NCI-H226 (cell line): ENCODE data around the gene USP49.
A peak's percentile ranks its signal among the peaks of the same experiment; 100 is the strongest.
"Not testable (repeated sequence)": the region's sequence is repeated elsewhere in the genome, so short reads cannot be mapped to it uniquely, and the experiment has no call there.

Source experiments
- DNase-seq: peaks from one replicate; pipeline ENCODE4 v3.0.0-alpha.2; 2015

Gene USP49

DNA sequence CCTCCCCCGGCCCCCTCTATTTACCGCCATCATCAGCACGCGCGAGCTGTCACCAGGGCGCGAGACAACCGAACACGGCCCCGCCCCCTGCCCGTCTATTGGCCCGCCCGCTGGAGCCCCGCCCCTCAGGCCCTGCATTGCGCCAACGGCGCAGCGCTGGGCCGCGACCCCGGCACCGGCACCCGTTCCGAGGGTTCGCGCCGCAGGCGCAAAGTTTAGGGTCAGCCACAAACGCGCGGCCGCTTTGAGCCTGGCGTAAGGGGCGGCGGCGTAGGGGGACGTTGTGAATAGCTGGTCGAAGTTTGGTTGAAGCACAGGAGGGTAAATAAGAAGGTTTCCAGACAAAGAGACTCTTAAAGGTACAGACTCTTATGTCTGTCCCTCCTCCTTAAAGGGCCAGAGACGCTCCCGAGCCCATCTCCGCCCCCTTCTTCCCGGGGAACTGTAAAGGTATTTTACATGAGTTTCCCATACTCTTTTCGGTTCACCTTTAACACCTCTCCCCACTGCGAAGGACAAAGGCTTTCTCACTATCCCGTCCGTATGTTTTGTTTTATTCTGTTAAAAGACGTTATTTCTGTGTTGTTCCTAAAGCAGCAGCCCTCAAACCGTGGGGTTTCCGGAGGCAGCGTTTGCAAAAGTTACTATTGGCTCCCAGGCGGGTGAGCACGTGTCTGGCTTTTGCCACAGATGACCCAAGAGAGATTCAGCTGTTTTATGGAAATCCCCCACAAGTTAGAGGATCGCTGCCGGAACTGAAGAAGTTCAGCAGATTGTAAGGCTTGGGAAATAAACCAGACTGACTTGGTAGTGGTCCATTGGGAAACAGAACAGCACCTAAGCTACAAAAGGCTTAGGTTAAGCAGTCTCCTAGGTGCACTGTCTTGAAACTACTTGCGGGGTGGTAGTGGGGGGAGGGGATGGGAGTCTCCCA lies at the start of gene USP49:
USP49 (minus strand) TSS at position 76 of the 934 bp plus-strand sequence. CDS start 88,392 bp downstream, outside the sequence.
- peak; percentile 75 for DNase-seq

- no peak for DNase-seq
Observed at GRCh38 chr6:41943456-41943855, 48.3 kb upstream of the USP49 start.

GRCh38 chr6:41942882-41943281 lies 47.7 kb upstream of the USP49 start:
- not testable (repeated sequence) for DNase-seq

GRCh38 chr6:41942067-41942851 lies 47.1 kb upstream of the USP49 start:
- DNase-seq, result no peak

GRCh38 chr6:41941280-41942066 lies 46.3 kb upstream of the USP49 start, which contains the start of gene CCND3:
CCND3 (minus strand) TSS chr6:41941808; CDS start chr6:41941649, 159 bp downstream.
- DNase-seq, result peak; percentile 95

DNA sequence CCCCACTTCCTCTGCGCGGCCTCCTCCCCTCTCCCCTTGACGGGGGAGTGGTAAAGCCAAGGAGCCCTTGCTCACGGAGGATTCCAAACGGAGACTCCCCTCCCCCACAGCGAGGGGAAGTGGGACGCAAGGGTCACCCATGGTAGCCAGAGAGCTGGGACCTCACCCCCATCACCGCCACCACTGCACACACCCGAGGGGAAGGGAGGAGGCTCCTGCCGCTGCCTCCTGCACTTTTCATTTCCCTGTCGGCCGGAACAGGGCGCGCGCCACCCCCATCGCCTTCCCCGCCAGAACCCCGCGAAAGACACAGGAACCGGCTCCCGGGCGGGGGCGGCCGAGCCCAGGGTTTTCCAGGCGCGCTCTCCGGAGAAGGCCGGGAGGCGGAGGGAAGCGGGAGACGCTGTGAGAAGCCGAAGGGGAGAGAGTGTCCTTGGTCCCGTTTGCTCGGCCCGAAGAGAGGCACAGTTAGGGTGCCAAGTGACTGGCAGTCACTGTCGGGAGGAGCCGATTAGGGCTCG lies 45.6 kb upstream of the USP49 start:
- DNase-seq, result peak; percentile 9

- DNase-seq, result peak; percentile 47
Observed at GRCh38 chr6:41939848-41940758, 44.9 kb upstream of the USP49 start.

GRCh38 chr6:41939176-41939847 lies 44.1 kb upstream of the USP49 start:
- DNase-seq, result peak; percentile 62

DNA sequence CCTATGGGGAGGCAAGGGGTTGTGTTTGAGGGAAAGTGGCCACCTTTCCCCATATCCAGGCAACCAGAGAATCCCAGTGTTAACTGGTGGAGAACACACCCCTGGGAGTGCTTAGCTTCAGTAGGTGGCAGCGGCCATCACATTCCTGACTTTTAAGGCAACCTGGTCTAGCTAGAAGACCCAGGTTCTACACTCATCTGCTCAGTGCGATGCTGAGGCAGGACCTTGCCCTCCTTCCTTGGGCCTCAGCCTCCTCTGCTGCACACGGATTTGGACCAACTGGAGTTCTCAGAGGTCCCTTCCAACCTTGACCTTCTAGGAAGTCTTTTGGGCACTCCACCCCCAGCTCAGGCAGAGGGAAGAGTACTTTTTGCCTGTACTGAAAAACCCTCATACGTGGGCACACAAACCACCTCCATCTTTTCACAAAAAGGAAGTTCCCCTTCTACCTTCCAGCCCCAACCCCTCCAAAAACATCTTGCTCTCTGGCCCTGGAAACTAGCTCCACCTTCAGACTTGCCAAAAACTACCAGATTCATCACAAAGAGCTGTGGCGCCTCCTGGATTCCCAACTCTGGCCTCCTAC lies 43.5 kb upstream of the USP49 start:
- DNase-seq, result no peak

- no peak for DNase-seq
Observed at GRCh38 chr6:41937861-41938574, 42.8 kb upstream of the USP49 start.

- no peak for DNase-seq
Observed at GRCh38 chr6:41937472-41937860, 42.3 kb upstream of the USP49 start.

- DNase-seq, result peak; percentile 91
Observed at GRCh38 chr6:41936073-41936837, 41.1 kb upstream of the USP49 start.

DNA sequence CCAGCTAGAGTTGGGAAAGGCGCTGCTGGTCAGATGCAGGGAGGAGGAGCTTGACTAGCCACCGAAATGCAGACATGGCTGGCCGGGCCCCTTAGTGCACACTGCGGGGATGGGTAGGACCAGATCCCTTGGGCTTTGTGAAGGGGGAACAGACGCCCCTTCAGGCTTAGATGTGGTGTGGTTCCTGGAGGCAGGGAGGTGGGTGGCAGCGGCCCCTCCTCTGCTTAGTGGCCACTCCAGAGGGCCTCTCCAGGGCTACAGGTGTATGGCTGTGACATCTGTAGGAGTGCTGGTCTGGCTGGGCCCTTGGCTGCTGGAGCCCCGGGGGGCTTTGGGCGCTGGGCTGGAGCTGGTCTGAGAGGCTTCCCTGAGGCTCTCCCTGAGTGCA lies 40.5 kb upstream of the USP49 start:
- DNase-seq, result no peak

DNA sequence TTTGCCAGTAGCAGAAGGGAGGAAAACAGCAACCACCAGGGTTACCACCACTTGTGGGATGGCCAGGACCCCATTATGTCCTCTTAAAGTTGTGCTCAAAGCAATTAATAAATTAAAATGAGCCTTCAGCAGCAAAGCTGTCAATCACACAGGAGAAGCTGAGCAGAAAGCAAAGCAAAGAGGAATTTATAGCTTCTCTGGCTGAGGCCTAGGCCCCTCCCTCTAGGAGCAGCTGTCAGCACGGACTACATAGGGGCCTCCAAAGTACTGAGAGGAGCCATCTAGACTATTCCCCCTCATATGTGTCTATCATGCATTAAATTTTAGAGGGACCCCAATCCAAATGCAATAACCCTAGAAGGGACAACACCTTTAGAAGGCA lies 40.0 kb upstream of the USP49 start:
- no peak for DNase-seq

DNA sequence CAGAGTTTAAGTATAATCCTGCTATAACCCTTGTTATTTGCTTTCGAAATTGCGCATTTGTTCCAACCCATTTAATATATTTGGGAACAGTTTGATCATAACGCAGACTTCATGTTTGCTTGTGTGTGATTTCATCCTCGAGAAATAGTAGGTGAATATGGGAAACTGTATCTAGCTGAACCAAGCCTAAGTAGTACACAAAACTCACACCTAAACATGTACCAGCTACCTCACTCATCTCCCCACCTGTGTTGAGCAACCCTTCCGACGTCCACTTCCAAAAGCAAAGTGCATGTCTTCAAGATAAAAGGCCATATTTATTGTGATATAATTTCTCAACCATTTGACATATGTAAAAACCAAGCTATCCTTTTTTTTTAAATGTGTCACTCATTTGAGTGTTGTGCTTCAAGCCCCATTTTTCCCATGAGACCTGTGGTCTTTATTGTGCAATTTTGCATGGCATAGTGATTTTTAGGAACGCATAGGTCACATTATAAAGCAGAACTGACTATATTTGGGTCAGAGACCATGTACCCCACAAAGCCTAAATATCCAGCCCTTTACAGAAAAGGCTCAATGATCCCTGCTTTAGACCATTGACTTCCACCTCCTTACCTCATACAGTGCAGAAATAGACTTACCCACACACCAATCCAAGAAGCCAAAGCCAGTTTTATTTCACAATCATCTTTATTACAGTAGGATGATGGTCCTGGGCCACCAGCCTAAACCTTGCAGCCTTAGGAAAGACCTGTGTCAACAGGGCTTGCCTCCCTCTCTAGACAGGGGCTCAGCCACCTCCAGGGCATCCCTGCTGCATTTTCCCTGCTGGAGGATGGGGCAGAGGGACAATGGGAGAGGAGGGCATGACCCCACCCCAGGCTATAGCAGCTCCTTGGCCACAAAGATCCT lies 39.4 kb upstream of the USP49 start:
- no peak for DNase-seq

DNA sequence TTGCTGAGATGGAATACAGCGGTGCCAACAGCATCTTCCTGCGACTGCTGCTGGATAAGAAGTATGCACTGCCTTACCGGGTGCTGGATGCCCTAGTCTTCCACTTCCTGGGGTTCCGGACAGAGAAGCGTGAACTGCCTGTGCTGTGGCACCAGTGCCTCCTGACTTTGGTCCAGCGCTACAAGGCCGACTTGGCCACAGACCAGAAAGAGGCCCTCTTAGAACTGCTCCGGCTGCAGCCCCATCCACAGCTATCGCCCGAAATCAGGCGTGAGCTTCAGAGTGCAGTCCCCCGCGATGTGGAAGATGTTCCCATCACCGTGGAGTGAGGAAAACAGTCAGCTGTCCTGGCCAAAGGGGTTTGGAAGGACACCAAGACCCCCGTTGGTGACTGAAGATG lies 37.2 kb upstream of the USP49 start:
- DNase-seq, result no peak

DNA sequence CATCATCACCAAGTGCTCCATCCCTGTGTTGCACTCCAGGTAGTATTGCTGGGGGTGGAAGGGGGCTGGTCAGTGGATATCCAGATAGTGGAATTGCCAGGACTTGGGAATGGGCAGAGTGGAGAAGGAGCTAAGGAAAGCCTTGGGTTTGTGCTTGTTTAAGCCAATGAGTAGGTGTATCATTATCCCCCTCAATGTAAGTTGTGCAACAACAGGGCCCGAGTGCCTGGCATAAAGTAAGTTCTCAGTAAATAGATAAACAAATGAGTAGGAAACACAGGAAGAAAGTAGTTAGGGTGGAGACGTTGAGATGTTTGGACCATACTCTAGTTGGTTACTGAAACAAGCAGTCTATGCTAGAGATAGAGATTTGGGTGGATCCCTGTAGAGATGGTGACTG lies 36.6 kb upstream of the USP49 start:
- no peak for DNase-seq

DNA sequence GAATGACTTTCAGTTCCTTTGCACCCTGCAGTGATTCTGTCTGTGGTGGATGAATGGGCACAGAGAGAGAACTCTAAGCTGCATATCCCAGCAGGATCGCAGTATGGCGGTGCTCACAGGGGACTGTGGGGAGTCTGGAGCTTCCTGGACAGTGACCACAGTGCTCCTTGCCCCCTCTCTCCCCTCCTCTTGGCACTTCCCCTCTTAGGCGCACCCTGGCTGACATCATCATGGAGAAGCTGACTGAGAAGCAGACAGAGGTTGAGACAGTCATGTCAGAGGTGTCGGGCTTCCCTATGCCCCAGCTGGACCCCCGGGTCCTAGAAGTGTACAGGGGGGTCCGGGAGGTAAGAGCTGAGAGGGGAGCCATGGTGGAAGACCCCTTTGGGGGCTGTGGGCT lies 34.7 kb upstream of the USP49 start:
- no peak for DNase-seq
